ENCODE results near the gene LEMD1.

GRCh38 chr1:205353612-205354011, 68.2 kb downstream of the LEMD1 start:
- no peak for TF ChIP-seq CTCF (IDR thresholded peaks at IDR 0.05)
- no peak for TF ChIP-seq POLR2A (IDR thresholded peaks at IDR 0.05)
- no peak for TF ChIP-seq POLR2AphosphoS5 (IDR thresholded peaks at IDR 0.05; ENCODE audit: insufficient read depth in 1 of 2, low read depth in 1 of 2)

Data from vagina (tissue), 2 donors.